22Rv1 (cell line): ENCODE data around the gene GPS1.

ENCODE experiments used
- H3K27ac ChIP-seq: fragments of 450-650 bp; 2 replicates; pipeline ENCODE4 v1.5.1; 2017
- CTCF ChIP-seq: fragments of 450-650 bp; IDR thresholded peaks from 2 replicates; pipeline ENCODE4 v1.5.1; 2017; ENCODE audit warnings: mild to moderate bottlenecking
- ZFX ChIP-seq: fragments of 450-650 bp; IDR thresholded peaks from 2 replicates; pipeline ENCODE4 v1.6.1; 2017; ENCODE audit warnings: antibody characterized with exemption, borderline replicate concordance

Gene GPS1

GRCh38 chr17:82025401-82026107 lies 26.1 kb upstream of the GPS1 start:
- TF ChIP-seq ZFX (no peak), CTCF (no peak)
- peak overlapping the region; percentile 93; the same call in 1 of the 2 replicates for H3K27ac ChIP-seq

GRCh38 chr17:82028246-82028645 lies 23.5 kb upstream of the GPS1 start:
- no peak overlapping the region; the same call in 1 of the 2 replicates for H3K27ac ChIP-seq

GRCh38 chr17:82028966-82029365 lies 22.7 kb upstream of the GPS1 start:
- no peak for TF ChIP-seq ZFX
- no peak for TF ChIP-seq CTCF
- peak overlapping the region; percentile 97 for H3K27ac ChIP-seq

More at GRCh38 chr17:82028246-82028645, 23.5 kb upstream of the GPS1 start:
- TF ChIP-seq CTCF (no peak), ZFX (no peak)

- peak overlapping the region; percentile 97 for H3K27ac ChIP-seq
- TF ChIP-seq ZFX, result no peak
- no peak for TF ChIP-seq CTCF
Measured at GRCh38 chr17:82029391-82029790, 22.3 kb upstream of the GPS1 start.

GRCh38 chr17:82029990-82030469 lies 21.7 kb upstream of the GPS1 start:
- no peak for TF ChIP-seq CTCF
- no peak for TF ChIP-seq ZFX
- H3K27ac ChIP-seq, result peak overlapping the region; percentile 97

- peak; percentile 88 for TF ChIP-seq CTCF
- TF ChIP-seq ZFX, result no peak
- H3K27ac ChIP-seq, result peak overlapping the region; percentile 97
Measured at GRCh38 chr17:82030470-82031302, 21.0 kb upstream of the GPS1 start.
